ENCODE data around the gene UIMC1. TPM values are rescaled to one million over a fixed set of nuclear protein-coding genes. Genes with fewer than 3 reads are reported as not detected.
"Not testable (repeated sequence)": the region's sequence is repeated elsewhere in the genome, so short reads cannot be mapped to it uniquely, and the experiment has no call there.

Gene UIMC1
- total RNA-seq, 1 donor from 2014 or later, result 70.6 TPM

- Mint-ChIP-seq H3K9me3 (peaks cover 10% of the 10 kb centered on the region), H3K4me1 (ENCODE audit: low read depth) (peaks cover 12% of the 10 kb centered on the region), H3K4me3 (no peak overlapping the region), H3K27ac (peak overlapping the region; percentile 63), H3K36me3 (ENCODE audit: low read depth) (peaks cover 3% of the 10 kb centered on the region), H3K27me3 (ENCODE audit: insufficient read depth) (peaks cover 12% of the 10 kb centered on the region)
- DNase-seq (ENCODE audit: low spot score), result no peak
- intact Hi-C loops (cut with micrococcal nuclease), result no loop called here
Observed at GRCh38 chr5:176874198-176874780, 132.3 kb downstream of the UIMC1 start.

- Mint-ChIP-seq H3K27ac (peak overlapping the region; percentile 63), H3K36me3 (ENCODE audit: low read depth) (peaks cover 3% of the 10 kb centered on the region), H3K4me3 (no peak overlapping the region), H3K4me1 (ENCODE audit: low read depth) (peaks cover 12% of the 10 kb centered on the region), H3K9me3 (peaks cover 10% of the 10 kb centered on the region), H3K27me3 (ENCODE audit: insufficient read depth) (peaks cover 12% of the 10 kb centered on the region)
- DNase-seq (ENCODE audit: low spot score), result no peak
- intact Hi-C loops (cut with micrococcal nuclease), result no loop called here
Observed at GRCh38 chr5:176873541-176874172, 132.9 kb downstream of the UIMC1 start.

- DNase-seq (ENCODE audit: low spot score); H3K4me3 Mint-ChIP-seq; H3K36me3 Mint-ChIP-seq (ENCODE audit: low read depth); intact Hi-C loops (cut with micrococcal nuclease): not testable (repeated sequence)
- Mint-ChIP-seq H3K27ac (peak overlapping the region; percentile 63), H3K27me3 (ENCODE audit: insufficient read depth) (peaks cover 12% of the 10 kb centered on the region), H3K9me3 (peaks cover 10% of the 10 kb centered on the region), H3K4me1 (ENCODE audit: low read depth) (peaks cover 12% of the 10 kb centered on the region)
Observed at GRCh38 chr5:176873011-176873410, 133.6 kb downstream of the UIMC1 start.

- Mint-ChIP-seq H3K27me3 (ENCODE audit: insufficient read depth) (peaks cover 12% of the 10 kb centered on the region), H3K9me3 (peaks cover 10% of the 10 kb centered on the region), H3K4me1 (ENCODE audit: low read depth) (peaks cover 12% of the 10 kb centered on the region)
- H3K4me3 Mint-ChIP-seq; intact Hi-C loops (cut with micrococcal nuclease); H3K36me3 Mint-ChIP-seq (ENCODE audit: low read depth); H3K27ac Mint-ChIP-seq; DNase-seq (ENCODE audit: low spot score): not testable (repeated sequence)
Observed at GRCh38 chr5:176872586-176872985, 134.0 kb downstream of the UIMC1 start.

- H3K36me3 Mint-ChIP-seq (ENCODE audit: low read depth); H3K4me1 Mint-ChIP-seq (ENCODE audit: low read depth); intact Hi-C loops (cut with micrococcal nuclease); DNase-seq (ENCODE audit: low spot score); H3K4me3 Mint-ChIP-seq; H3K27ac Mint-ChIP-seq: not testable (repeated sequence)
- peaks cover 10% of the 10 kb centered on the region for H3K9me3 Mint-ChIP-seq
- peaks cover 14% of the 10 kb centered on the region for H3K27me3 Mint-ChIP-seq (ENCODE audit: insufficient read depth)
Observed at GRCh38 chr5:176870644-176871043, 135.9 kb downstream of the UIMC1 start.

GRCh38 chr5:176870110-176870591, 136.4 kb downstream of the UIMC1 start:
- intact Hi-C loops (cut with micrococcal nuclease), result no loop called here
- Mint-ChIP-seq H3K36me3 (ENCODE audit: low read depth) (peaks cover 3% of the 10 kb centered on the region), H3K4me1 (ENCODE audit: low read depth) (peaks cover 2% of the 10 kb centered on the region), H3K4me3 (no peak overlapping the region), H3K27ac (no peak overlapping the region), H3K9me3 (peaks cover 10% of the 10 kb centered on the region), H3K27me3 (ENCODE audit: insufficient read depth) (peaks cover 13% of the 10 kb centered on the region)
- DNase-seq (ENCODE audit: low spot score), result no peak

GRCh38 chr5:176869501-176870109, 137.0 kb downstream of the UIMC1 start:
- intact Hi-C loops (cut with micrococcal nuclease), result no loop called here
- no peak overlapping the region for H3K4me3 Mint-ChIP-seq
- H3K27ac Mint-ChIP-seq, result no peak overlapping the region

GRCh38 chr5:176868731-176869130, 137.8 kb downstream of the UIMC1 start:
- Mint-ChIP-seq H3K4me3 (no peak overlapping the region), H3K36me3 (ENCODE audit: low read depth) (peaks cover 3% of the 10 kb centered on the region), H3K9me3 (peaks cover 10% of the 10 kb centered on the region), H3K4me1 (ENCODE audit: low read depth) (no peaks in the 10 kb centered on the region), H3K27ac (no peak overlapping the region), H3K27me3 (ENCODE audit: insufficient read depth) (peaks cover 16% of the 10 kb centered on the region)
- intact Hi-C loops (cut with micrococcal nuclease), result no loop called here
- no peak for DNase-seq (ENCODE audit: low spot score)

More at GRCh38 chr5:176869501-176870109, 137.0 kb downstream of the UIMC1 start:
- Mint-ChIP-seq H3K9me3 (peaks cover 10% of the 10 kb centered on the region), H3K36me3 (ENCODE audit: low read depth) (peaks cover 3% of the 10 kb centered on the region), H3K4me1 (ENCODE audit: low read depth) (no peaks in the 10 kb centered on the region), H3K27me3 (ENCODE audit: insufficient read depth) (peaks cover 11% of the 10 kb centered on the region)
- DNase-seq (ENCODE audit: low spot score), result no peak

- Mint-ChIP-seq H3K27me3 (ENCODE audit: insufficient read depth) (peaks cover 19% of the 10 kb centered on the region), H3K9me3 (peaks cover 8% of the 10 kb centered on the region), H3K27ac (no peak overlapping the region), H3K4me1 (ENCODE audit: low read depth) (no peaks in the 10 kb centered on the region), H3K4me3 (no peak overlapping the region), H3K36me3 (ENCODE audit: low read depth) (peaks cover 2% of the 10 kb centered on the region)
- intact Hi-C loops (cut with micrococcal nuclease), result no loop called here
- DNase-seq (ENCODE audit: low spot score), result no peak
Observed at GRCh38 chr5:176868126-176868525, 138.5 kb downstream of the UIMC1 start.

GRCh38 chr5:176866707-176867310, 139.8 kb downstream of the UIMC1 start:
- Mint-ChIP-seq H3K9me3 (peaks cover 5% of the 10 kb centered on the region), H3K4me1 (ENCODE audit: low read depth) (no peaks in the 10 kb centered on the region)
- intact Hi-C loops (cut with micrococcal nuclease), result no loop called here

GRCh38 chr5:176865964-176866363, 140.6 kb downstream of the UIMC1 start:
- H3K4me3 Mint-ChIP-seq, result no peak overlapping the region
- no peaks in the 10 kb centered on the region for H3K4me1 Mint-ChIP-seq (ENCODE audit: low read depth)
- no peaks in the 10 kb centered on the region for H3K36me3 Mint-ChIP-seq (ENCODE audit: low read depth)
- DNase-seq (ENCODE audit: low spot score), result no peak
- H3K9me3 Mint-ChIP-seq, result peaks cover 5% of the 10 kb centered on the region
- no peak overlapping the region for H3K27ac Mint-ChIP-seq
- H3K27me3 Mint-ChIP-seq (ENCODE audit: insufficient read depth), result peaks cover 21% of the 10 kb centered on the region
- intact Hi-C loops (cut with micrococcal nuclease), result no loop called here

More at GRCh38 chr5:176866707-176867310, 139.8 kb downstream of the UIMC1 start:
- H3K27me3 Mint-ChIP-seq (ENCODE audit: insufficient read depth), result peaks cover 21% of the 10 kb centered on the region
- no peak for DNase-seq (ENCODE audit: low spot score)
- no peaks in the 10 kb centered on the region for H3K36me3 Mint-ChIP-seq (ENCODE audit: low read depth)
- no peak overlapping the region for H3K4me3 Mint-ChIP-seq
- H3K27ac Mint-ChIP-seq, result no peak overlapping the region

- peaks cover 21% of the 10 kb centered on the region for H3K27me3 Mint-ChIP-seq (ENCODE audit: insufficient read depth)
- no peaks in the 10 kb centered on the region for H3K9me3 Mint-ChIP-seq
- H3K4me1 Mint-ChIP-seq (ENCODE audit: low read depth), result no peaks in the 10 kb centered on the region
- H3K36me3 Mint-ChIP-seq (ENCODE audit: low read depth), result no peaks in the 10 kb centered on the region
- intact Hi-C loops (cut with micrococcal nuclease), result no loop called here
- no peak overlapping the region for H3K4me3 Mint-ChIP-seq
- H3K27ac Mint-ChIP-seq, result no peak overlapping the region
- no peak for DNase-seq (ENCODE audit: low spot score)
Observed at GRCh38 chr5:176864755-176865154, 141.8 kb downstream of the UIMC1 start.

GRCh38 chr5:176863765-176864098, 142.8 kb downstream of the UIMC1 start:
- intact Hi-C loops (cut with micrococcal nuclease), result no loop called here
- Mint-ChIP-seq H3K36me3 (ENCODE audit: low read depth) (no peaks in the 10 kb centered on the region), H3K4me3 (no peak overlapping the region), H3K9me3 (no peaks in the 10 kb centered on the region), H3K27ac (no peak overlapping the region), H3K27me3 (ENCODE audit: insufficient read depth) (peaks cover 21% of the 10 kb centered on the region), H3K4me1 (ENCODE audit: low read depth) (no peaks in the 10 kb centered on the region)
- no peak for DNase-seq (ENCODE audit: low spot score)
